ENCODE results near the gene ADAM12.

GRCh38 chr10:126049759-126050700, 338.2 kb downstream of the ADAM12 start:
- no peak for TF ChIP-seq CTCF (IDR thresholded peaks at IDR 0.05)
- no peak for TF ChIP-seq POLR2A (IDR thresholded peaks at IDR 0.05)
